SHP77 treated with DMSO at 0.1 percent for 48 hours (cell line): ENCODE results near the gene GSG1.

Experiments used
- DNase-seq: peaks from one replicate; lab custom pipeline; 2025; lab: John Stamatoyannopoulos, UW

Gene GSG1

GRCh38 chr12:13119826-13120225 is 16.4 kb upstream of the GSG1 start:
- DNase-seq, result no peak

GRCh38 chr12:13117029-13117428 is 13.6 kb upstream of the GSG1 start:
- no peak for DNase-seq

DNA sequence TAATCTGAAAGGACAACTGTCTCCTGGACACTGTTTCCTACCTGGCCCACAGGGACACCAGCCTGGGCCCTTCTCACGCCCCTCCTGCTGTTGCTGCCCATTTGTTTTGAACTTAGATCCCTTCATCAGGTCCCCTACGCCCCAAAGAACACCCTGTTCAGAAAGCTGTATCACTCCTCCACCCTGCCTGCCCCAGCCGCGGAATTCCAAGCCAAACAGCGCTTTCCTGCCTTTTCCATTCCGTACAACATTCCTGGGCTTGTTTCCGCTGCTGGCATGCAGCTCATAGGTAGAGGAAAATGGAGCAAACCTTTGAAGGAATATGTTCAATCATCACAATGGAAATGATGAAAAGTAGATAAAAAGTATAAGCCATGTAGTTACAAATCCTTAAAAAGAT is 12.8 kb upstream of the GSG1 start:
- no peak for DNase-seq

DNA sequence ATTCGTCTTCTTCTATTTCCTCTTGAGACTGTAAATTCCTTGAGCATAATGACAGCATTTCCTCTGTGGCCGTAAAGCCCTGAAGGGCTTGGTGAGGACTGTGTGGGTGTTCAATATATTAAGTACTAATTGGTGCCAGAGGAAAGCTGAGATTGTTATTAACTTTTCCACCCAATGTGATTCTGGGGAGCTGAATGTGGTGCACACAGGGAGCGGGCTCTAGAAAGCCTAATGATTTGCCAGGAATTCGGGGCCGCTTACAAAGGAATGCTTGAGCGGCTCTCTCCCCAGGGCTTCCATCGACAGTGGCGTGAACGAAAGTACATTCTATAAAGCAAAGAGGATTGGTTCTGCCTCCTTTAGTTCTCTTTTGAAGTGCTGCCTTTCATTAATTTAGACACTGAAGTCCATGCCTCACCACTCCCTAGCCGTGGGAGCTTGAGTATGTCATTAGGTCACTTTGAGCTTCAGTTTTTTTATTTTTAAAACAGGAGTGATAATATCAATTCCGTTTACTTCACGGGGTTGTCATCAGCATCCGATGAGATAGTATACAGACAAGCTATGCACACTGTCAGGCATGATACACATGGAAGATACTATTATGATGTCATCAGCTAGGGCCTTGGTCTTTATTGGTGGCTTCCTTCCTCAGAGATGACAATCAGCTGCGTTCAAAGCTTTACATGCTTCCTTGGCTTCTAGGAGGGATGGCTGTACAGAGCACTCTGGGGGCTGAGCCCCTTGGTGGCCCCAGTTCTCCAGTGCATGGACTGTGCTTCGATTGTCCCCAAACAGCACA is 11.0 kb upstream of the GSG1 start:
- DNase-seq, result no peak

DNA sequence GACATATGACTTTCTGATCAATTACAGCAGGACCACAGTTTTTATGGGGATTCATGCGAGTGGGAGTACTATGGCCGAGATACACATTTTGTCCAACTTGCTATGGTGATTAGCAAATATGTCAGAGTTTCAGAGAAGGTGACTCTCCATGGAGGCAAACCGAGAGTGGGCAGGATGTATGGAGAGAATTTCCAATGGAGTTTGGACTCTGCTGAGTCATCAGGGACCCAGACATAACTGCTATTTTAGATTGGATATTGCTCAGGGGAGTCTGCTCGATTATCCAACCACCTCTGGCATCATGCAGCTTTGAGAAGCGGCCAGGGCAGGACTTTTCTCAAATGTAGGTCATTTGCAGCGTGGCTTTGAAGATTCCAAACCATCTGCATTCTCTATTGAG is 9.5 kb upstream of the GSG1 start:
- no peak for DNase-seq

DNA sequence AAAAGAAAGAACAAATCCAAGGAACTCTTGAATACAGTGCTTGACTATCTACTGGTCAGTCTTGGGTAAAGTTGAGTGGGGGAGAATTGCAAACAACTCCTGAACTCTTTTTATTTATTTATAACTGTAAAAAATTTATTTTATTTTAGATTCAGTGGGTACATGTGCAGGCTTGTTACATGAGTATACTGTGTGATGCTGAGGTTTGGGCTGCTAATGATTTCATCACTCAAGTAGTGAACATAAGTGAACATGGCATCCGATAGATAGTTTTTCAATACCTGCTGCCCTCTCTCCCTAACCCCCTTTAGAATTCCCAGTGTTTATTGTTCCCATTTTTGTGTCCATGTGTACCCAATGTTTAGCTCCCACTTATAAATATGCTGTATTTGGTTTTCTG is 3.2 kb upstream of the GSG1 start:
- no peak for DNase-seq

DNA sequence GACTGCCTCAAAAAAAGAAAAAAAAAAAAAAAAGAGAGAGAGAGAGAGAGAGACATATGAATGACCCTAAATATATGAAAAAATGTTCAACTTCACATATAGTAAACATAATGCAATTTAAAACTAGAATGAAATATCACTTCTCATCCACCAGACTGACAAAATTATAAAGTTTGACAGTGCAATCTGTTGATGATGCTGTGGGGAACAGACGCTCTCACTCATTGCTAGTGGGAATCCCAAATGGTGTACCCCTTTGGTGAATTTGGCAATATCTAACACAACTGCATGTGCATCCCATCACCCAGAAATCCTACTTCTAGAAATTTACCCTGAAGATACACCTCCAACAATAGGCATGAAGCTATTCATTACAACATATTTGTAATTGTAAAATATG is 2.3 kb upstream of the GSG1 start:
- no peak for DNase-seq

- DNase-seq, result no peak
These were observed 942 bp upstream of the GSG1 start for GRCh38 chr12:13104409-13104808.

GRCh38 chr12:13102461-13103195 is 839 bp downstream of the GSG1 start:
- no peak for DNase-seq

- DNase-seq, result no peak
These were observed 1.6 kb downstream of the GSG1 start for GRCh38 chr12:13101821-13102375.

DNA sequence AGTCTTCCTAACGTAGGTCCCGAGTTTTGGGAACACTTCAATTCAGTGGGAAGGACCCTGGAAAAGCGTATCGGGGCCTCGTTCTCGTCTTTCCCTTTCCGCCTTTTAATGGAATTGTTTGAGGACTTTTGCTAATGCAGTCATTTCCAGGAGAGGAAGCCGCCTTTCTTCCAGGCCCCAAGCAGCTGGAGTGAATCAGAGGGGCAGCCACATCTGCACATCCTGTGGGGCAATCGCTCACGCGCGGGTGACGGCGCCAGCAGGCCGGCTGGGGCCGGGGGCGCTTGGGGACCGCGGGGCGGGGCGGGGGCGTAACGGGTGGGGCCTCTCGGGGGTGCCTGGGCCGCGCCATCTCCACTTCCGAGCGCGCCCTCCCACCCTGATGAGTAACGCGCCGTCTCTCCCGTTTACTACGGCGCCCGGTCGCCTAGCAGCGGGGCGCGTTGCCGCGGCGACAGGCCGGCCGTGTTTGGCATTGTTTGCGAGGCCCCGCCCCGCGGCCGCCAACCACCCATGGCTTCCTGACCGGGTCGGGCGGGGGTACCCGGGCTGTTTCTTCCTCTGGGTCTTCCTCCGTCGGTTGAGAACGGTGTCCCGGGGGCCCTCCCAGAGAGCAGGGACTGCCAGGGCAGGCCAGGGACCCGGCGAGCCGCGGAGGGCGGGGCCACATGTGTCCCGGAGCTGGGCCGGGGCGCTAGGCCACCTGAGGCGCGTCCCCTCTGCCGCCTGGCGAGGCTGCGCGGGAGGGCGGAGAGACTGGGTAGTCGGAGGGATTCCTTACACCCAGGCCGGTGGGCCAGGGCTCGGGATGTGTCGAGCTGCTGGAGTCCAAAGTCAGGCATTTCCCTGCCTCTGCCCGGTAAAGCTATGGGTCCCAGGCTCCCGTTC is 2.3 kb downstream of the GSG1 start:
- DNase-seq, result no peak

- DNase-seq, result no peak
These were observed 2.9 kb downstream of the GSG1 start for GRCh38 chr12:13100605-13100881.

- no peak for DNase-seq
These were observed 3.4 kb downstream of the GSG1 start for GRCh38 chr12:13099844-13100604.

GRCh38 chr12:13099066-13099843 is 4.2 kb downstream of the GSG1 start:
- no peak for DNase-seq

- DNase-seq, result no peak
These were observed 5.9 kb downstream of the GSG1 start for GRCh38 chr12:13097491-13098011.

DNA sequence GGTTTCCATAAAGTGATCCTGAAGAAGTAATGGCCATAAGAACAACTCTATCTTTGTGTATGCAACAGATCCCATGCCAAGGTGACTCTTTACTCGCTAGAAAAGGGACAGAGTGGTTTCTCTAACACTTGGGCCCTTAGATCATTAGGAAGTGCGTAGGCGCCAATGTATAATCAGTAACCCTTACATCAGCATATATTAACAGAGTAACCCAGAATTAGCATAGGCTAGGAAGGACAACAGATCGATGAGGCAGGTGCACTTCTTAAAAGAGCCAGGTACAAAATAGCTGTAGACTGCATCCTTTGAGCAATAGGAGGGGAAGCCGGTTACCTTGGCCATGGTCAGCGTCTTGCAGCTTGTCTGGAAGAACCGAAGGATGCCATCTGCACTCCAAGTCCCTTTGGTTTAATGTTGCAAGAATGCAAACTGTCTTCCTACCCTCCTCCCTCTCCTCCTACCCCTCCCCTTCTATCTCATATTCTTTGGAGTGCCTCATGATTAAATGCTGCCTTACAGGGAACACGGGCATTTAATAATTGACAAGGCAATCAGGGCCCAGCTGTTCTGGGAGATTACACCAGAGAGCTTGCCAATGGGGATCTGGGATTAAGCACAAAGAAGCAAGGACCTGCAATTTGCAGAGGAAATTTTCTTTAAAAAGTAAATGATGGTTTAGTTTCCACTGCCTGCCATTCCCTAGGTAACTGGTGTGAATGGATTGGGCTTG is 8.0 kb downstream of the GSG1 start:
- DNase-seq, result no peak

DNA sequence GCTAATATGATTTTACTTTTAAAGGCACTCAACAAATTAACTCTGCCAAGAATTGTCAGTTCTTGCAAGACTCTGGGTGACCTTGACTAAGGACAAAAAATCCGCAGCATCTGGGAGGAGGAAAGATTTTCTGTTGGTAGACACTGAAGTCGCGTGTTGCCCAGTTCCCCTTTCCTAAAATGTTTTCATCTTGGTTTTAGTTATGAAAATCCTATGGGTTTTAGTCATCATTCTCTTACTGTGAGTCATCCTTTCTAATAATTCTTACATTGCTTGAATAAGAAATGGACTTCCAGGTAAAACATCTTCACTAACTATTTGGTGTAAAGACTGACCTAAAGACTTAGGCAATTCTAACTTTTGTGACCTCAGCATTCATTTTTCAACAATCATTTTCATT is 9.1 kb downstream of the GSG1 start:
- no peak for DNase-seq

DNA sequence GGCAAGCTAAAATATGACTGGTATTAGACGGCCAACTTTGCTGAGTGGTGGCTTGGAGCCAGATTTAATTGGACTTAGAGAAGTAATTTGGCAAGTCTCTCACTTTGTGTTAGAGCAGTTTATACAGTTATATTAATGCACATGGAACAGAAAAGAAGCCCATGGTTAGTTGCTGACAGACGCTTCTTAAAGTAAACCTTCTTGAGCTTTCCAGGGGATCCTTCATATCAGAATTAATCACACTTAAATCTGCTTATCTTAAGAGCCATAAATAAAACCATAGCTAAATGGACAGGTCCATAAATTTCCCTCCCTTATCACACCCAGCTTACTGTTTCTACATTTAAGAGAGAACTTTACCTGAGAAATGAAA is 9.6 kb downstream of the GSG1 start:
- DNase-seq, result no peak

GRCh38 chr12:13093191-13093847 is 10.1 kb downstream of the GSG1 start:
- DNase-seq, result no peak

GRCh38 chr12:13091832-13092231 is 11.6 kb downstream of the GSG1 start:
- no peak for DNase-seq
